Embryonic facial prominence (tissue), 1 donor: ENCODE results near the gene MSRB1.
"Not testable (repeated sequence)": the region's sequence is repeated elsewhere in the genome, so short reads cannot be mapped to it uniquely, and the experiment has no call there.

Experiments
- DNase-seq: peaks from one replicate; pipeline ENCODE4 v3.0.0-alpha.2; 2016; ENCODE audit errors: extremely low spot score

Gene MSRB1

GRCh38 chr16:1938910-1939309 is 4.1 kb downstream of the MSRB1 start:
- DNase-seq, result no peak

- DNase-seq, result no peak
Measured at GRCh38 chr16:1938316-1938715, 4.7 kb downstream of the MSRB1 start.

GRCh38 chr16:1936945-1937479 is 6.0 kb downstream of the MSRB1 start:
- no peak for DNase-seq

- no peak for DNase-seq
Measured at GRCh38 chr16:1933097-1933661, 9.8 kb downstream of the MSRB1 start.

- DNase-seq, result no peak
Measured at GRCh38 chr16:1932050-1933028, 10.7 kb downstream of the MSRB1 start.

- DNase-seq, result no peak
Measured at GRCh38 chr16:1930338-1930720, 12.7 kb downstream of the MSRB1 start.

- peak; percentile 73 for DNase-seq
Measured at GRCh38 chr16:1929578-1930337, 13.2 kb downstream of the MSRB1 start.

GRCh38 chr16:1929105-1929504 is 13.9 kb downstream of the MSRB1 start:
- DNase-seq, result no peak

- no peak for DNase-seq
Measured at GRCh38 chr16:1926271-1926670, 16.7 kb downstream of the MSRB1 start.

GRCh38 chr16:1924095-1924494 is 18.9 kb downstream of the MSRB1 start:
- no peak for DNase-seq

- DNase-seq, result peak; percentile 71
Measured at GRCh38 chr16:1923299-1924034, 19.5 kb downstream of the MSRB1 start.

- no peak for DNase-seq
Measured at GRCh38 chr16:1922357-1922756, 20.6 kb downstream of the MSRB1 start.

GRCh38 chr16:1920727-1921171 is 22.2 kb downstream of the MSRB1 start:
- no peak for DNase-seq

GRCh38 chr16:1920122-1920521 is 22.9 kb downstream of the MSRB1 start:
- DNase-seq, result not testable (repeated sequence)

GRCh38 chr16:1919327-1919998 is 23.5 kb downstream of the MSRB1 start:
- DNase-seq, result no peak

GRCh38 chr16:1918351-1919326 is 24.4 kb downstream of the MSRB1 start, which contains the start of gene HS3ST6:
Gene HS3ST6 (minus strand): TSS chr16:1918415. CDS start chr16:1918323, 92 bp downstream.
- DNase-seq, result no peak

- no peak for DNase-seq
Measured at GRCh38 chr16:1917665-1918350, 25.2 kb downstream of the MSRB1 start.

GRCh38 chr16:1917056-1917664 is 25.8 kb downstream of the MSRB1 start:
- no peak for DNase-seq

GRCh38 chr16:1916640-1916990 is 26.4 kb downstream of the MSRB1 start:
- no peak for DNase-seq
